Activated naive CD4-positive, alpha-beta T cell treated with anti-CD3 and anti-CD28 coated beads for 36 hours (primary cell): ENCODE results near the gene C16orf86. TPM values are rescaled to one million over a fixed set of nuclear protein-coding genes. Genes with fewer than 3 reads are reported as not detected.

Source experiments
- CTCF ChIA-PET: fragments of 350-600 bp; sonication (Branson Sonifier 250); formaldehyde crosslinking; loops from one replicate; lab custom pipeline; 2021; ENCODE audit warnings: antibody characterized with exemption; lab: Charles Lee
- DNase-seq: peaks from one replicate; pipeline ENCODE4 v3.0.0-alpha.2; 2020
- H3K27ac Mint-ChIP-seq: one replicate; pipeline ENCODE4 v1.8.0; 2021; ENCODE audit warnings: mild to moderate bottlenecking, mixed read lengths
- H3K27me3 Mint-ChIP-seq: one replicate; pipeline ENCODE4 v1.8.0; 2021; ENCODE audit warnings: low read depth, mixed read lengths
- H3K36me3 Mint-ChIP-seq: one replicate; pipeline ENCODE4 v1.8.0; 2021; ENCODE audit warnings: low read depth, mixed read lengths
- H3K4me1 Mint-ChIP-seq: one replicate; pipeline ENCODE4 v1.8.0; 2021; ENCODE audit warnings: low read depth, mixed read lengths
- H3K4me3 Mint-ChIP-seq: one replicate; pipeline ENCODE4 v1.8.0; 2021; ENCODE audit warnings: mild to moderate bottlenecking, moderate library complexity, mixed read lengths
- H3K9me3 Mint-ChIP-seq: one replicate; pipeline ENCODE4 v1.8.0; 2021; ENCODE audit warnings: mixed read lengths
- intact Hi-C: fragments of 100-400 bp; cut with micrococcal nuclease; formaldehyde crosslinking; loops from one replicate; pipeline ENCODE4 v1.15.1; 2023
- total RNA-seq, 2 experiments: library from RNA; stranded (reverse); gene quantifications; one replicate each; pipeline ENCODE4 v1.2.3, GENCODE V29; 2021

Gene C16orf86
- total RNA-seq, 2 experiments from 2014 or later: 3.2 to 3.6 TPM

- no peak overlapping the region for H3K4me3 Mint-ChIP-seq
- no peak overlapping the region for H3K27ac Mint-ChIP-seq
- H3K9me3 Mint-ChIP-seq: no peaks in the 10 kb centered on the region
- H3K36me3 Mint-ChIP-seq: peaks cover 28% of the 10 kb centered on the region
- intact Hi-C loops: no loop called here
- H3K27me3 Mint-ChIP-seq: no peaks in the 10 kb centered on the region
- peaks cover 14% of the 10 kb centered on the region for H3K4me1 Mint-ChIP-seq
- no peak for DNase-seq
- CTCF ChIA-PET: interaction anchor here (1.4 to 7.7 kb wide), 2 partner anchors 102 to 134 kb away, joined by 3 to 168 read pairs; no protein-coding TSS in a partner anchor
Measured at GRCh38 chr16:67648088-67648763, 18.4 kb upstream of the C16orf86 start.

- Mint-ChIP-seq H3K4me3 (no peak overlapping the region), H3K27ac (no peak overlapping the region), H3K36me3 (peaks cover 28% of the 10 kb centered on the region), H3K4me1 (peaks cover 14% of the 10 kb centered on the region), H3K9me3 (no peaks in the 10 kb centered on the region), H3K27me3 (no peaks in the 10 kb centered on the region)
- DNase-seq: no peak
- CTCF ChIA-PET: interaction anchor here (0.6 to 7.7 kb wide), 4 partner anchors 21 to 135 kb away, joined by 3 to 168 read pairs (median 6); no protein-coding TSS in a partner anchor
- intact Hi-C loops: no loop called here
Measured at GRCh38 chr16:67648764-67649407, 17.7 kb upstream of the C16orf86 start.

GRCh38 chr16:67649494-67649931, 17.1 kb upstream of the C16orf86 start:
- CTCF ChIA-PET: interaction anchor here (0.6 to 3.8 kb wide), 3 partner anchors 9 to 103 kb away, joined by 3 to 10 read pairs (median 4); no protein-coding TSS in a partner anchor
- H3K4me1 Mint-ChIP-seq: peaks cover 10% of the 10 kb centered on the region
- no peak for DNase-seq
- intact Hi-C loops: no loop called here
- no peak overlapping the region for H3K27ac Mint-ChIP-seq
- H3K4me3 Mint-ChIP-seq: no peak overlapping the region
- H3K9me3 Mint-ChIP-seq: no peaks in the 10 kb centered on the region
- peaks cover 28% of the 10 kb centered on the region for H3K36me3 Mint-ChIP-seq
- no peaks in the 10 kb centered on the region for H3K27me3 Mint-ChIP-seq

GRCh38 chr16:67650023-67650422, 16.6 kb upstream of the C16orf86 start:
- H3K36me3 Mint-ChIP-seq: peaks cover 28% of the 10 kb centered on the region
- no peak for DNase-seq
- H3K27ac Mint-ChIP-seq: no peak overlapping the region
- H3K9me3 Mint-ChIP-seq: no peaks in the 10 kb centered on the region
- no peaks in the 10 kb centered on the region for H3K27me3 Mint-ChIP-seq
- H3K4me1 Mint-ChIP-seq: peaks cover 9% of the 10 kb centered on the region
- H3K4me3 Mint-ChIP-seq: no peak overlapping the region
- intact Hi-C loops: no loop called here
- CTCF ChIA-PET: interaction anchor here (1.3 to 3.8 kb wide), 2 partner anchors 8 to 103 kb away, joined by 4 to 10 read pairs; no protein-coding TSS in a partner anchor

- intact Hi-C loops: no loop called here
- peaks cover 35% of the 10 kb centered on the region for H3K36me3 Mint-ChIP-seq
- DNase-seq: no peak
- H3K4me1 Mint-ChIP-seq: peaks cover 12% of the 10 kb centered on the region
- H3K9me3 Mint-ChIP-seq: no peaks in the 10 kb centered on the region
- no peak overlapping the region for H3K27ac Mint-ChIP-seq
- H3K4me3 Mint-ChIP-seq: no peak overlapping the region
- CTCF ChIA-PET: interaction anchor here (1.3 to 3.8 kb wide), 3 partner anchors 7 to 130 kb away, joined by 4 to 10 read pairs (median 7); no protein-coding TSS in a partner anchor
- no peaks in the 10 kb centered on the region for H3K27me3 Mint-ChIP-seq
Measured at GRCh38 chr16:67651039-67651438, 15.6 kb upstream of the C16orf86 start.

- H3K4me1 Mint-ChIP-seq: peaks cover 8% of the 10 kb centered on the region
- H3K27me3 Mint-ChIP-seq: no peaks in the 10 kb centered on the region
- no peak for DNase-seq
- no peak overlapping the region for H3K27ac Mint-ChIP-seq
- intact Hi-C loops: no loop called here
- H3K4me3 Mint-ChIP-seq: no peak overlapping the region
- CTCF ChIA-PET: interaction anchor here (1.4 to 3.8 kb wide), 2 partner anchors 105 to 131 kb away, joined by 7 to 10 read pairs; no protein-coding TSS in a partner anchor
- peaks cover 32% of the 10 kb centered on the region for H3K36me3 Mint-ChIP-seq
- H3K9me3 Mint-ChIP-seq: no peaks in the 10 kb centered on the region
Measured at GRCh38 chr16:67651847-67652246, 14.8 kb upstream of the C16orf86 start.

GRCh38 chr16:67652578-67653127, 14.0 kb upstream of the C16orf86 start:
- CTCF ChIA-PET: interaction anchor here (3.8 kb wide), 1 partner anchor 106 kb away, joined by 10 read pairs; no protein-coding TSS in a partner anchor
- Mint-ChIP-seq H3K27ac (no peak overlapping the region), H3K9me3 (no peaks in the 10 kb centered on the region), H3K4me1 (peaks cover 8% of the 10 kb centered on the region), H3K4me3 (no peak overlapping the region), H3K36me3 (peaks cover 30% of the 10 kb centered on the region), H3K27me3 (no peaks in the 10 kb centered on the region)
- no peak for DNase-seq
- intact Hi-C loops: no loop called here

GRCh38 chr16:67653128-67653788, 13.4 kb upstream of the C16orf86 start:
- H3K4me1 Mint-ChIP-seq: peaks cover 12% of the 10 kb centered on the region
- CTCF ChIA-PET: interaction anchor here (3.8 kb wide), 1 partner anchor 106 kb away, joined by 10 read pairs; no protein-coding TSS in a partner anchor
- no peak for DNase-seq
- H3K27me3 Mint-ChIP-seq: no peaks in the 10 kb centered on the region
- intact Hi-C loops: no loop called here
- H3K36me3 Mint-ChIP-seq: peaks cover 33% of the 10 kb centered on the region
- H3K9me3 Mint-ChIP-seq: no peaks in the 10 kb centered on the region
- no peak overlapping the region for H3K27ac Mint-ChIP-seq
- H3K4me3 Mint-ChIP-seq: no peak overlapping the region

GRCh38 chr16:67653789-67654402, 12.7 kb upstream of the C16orf86 start:
- intact Hi-C loops: no loop called here
- DNase-seq: no peak
- no peak overlapping the region for H3K4me3 Mint-ChIP-seq
- H3K9me3 Mint-ChIP-seq: no peaks in the 10 kb centered on the region
- CTCF ChIA-PET: no interaction called here
- H3K36me3 Mint-ChIP-seq: peaks cover 30% of the 10 kb centered on the region
- H3K27ac Mint-ChIP-seq: no peak overlapping the region
- H3K4me1 Mint-ChIP-seq: peaks cover 16% of the 10 kb centered on the region
- H3K27me3 Mint-ChIP-seq: no peaks in the 10 kb centered on the region

- Mint-ChIP-seq H3K9me3 (no peaks in the 10 kb centered on the region), H3K4me1 (peaks cover 21% of the 10 kb centered on the region), H3K27ac (no peak overlapping the region), H3K36me3 (peaks cover 28% of the 10 kb centered on the region), H3K4me3 (no peak overlapping the region), H3K27me3 (no peaks in the 10 kb centered on the region)
- intact Hi-C loops: no loop called here
- DNase-seq: no peak
- CTCF ChIA-PET: no interaction called here
Measured at GRCh38 chr16:67654403-67654911, 12.2 kb upstream of the C16orf86 start.

GRCh38 chr16:67655363-67655762, 11.3 kb upstream of the C16orf86 start:
- CTCF ChIA-PET: no interaction called here
- Mint-ChIP-seq H3K9me3 (no peaks in the 10 kb centered on the region), H3K4me3 (no peak overlapping the region), H3K27ac (no peak overlapping the region), H3K4me1 (peaks cover 18% of the 10 kb centered on the region), H3K27me3 (no peaks in the 10 kb centered on the region), H3K36me3 (peaks cover 22% of the 10 kb centered on the region)
- intact Hi-C loops: no loop called here
- no peak for DNase-seq
